ENCODE measurements around the gene EME1.

- no peak for TF ChIP-seq YY1 (IDR thresholded peaks at IDR 0.05; ENCODE audit: low read depth, low read length)
- TF ChIP-seq, protein P1, sequence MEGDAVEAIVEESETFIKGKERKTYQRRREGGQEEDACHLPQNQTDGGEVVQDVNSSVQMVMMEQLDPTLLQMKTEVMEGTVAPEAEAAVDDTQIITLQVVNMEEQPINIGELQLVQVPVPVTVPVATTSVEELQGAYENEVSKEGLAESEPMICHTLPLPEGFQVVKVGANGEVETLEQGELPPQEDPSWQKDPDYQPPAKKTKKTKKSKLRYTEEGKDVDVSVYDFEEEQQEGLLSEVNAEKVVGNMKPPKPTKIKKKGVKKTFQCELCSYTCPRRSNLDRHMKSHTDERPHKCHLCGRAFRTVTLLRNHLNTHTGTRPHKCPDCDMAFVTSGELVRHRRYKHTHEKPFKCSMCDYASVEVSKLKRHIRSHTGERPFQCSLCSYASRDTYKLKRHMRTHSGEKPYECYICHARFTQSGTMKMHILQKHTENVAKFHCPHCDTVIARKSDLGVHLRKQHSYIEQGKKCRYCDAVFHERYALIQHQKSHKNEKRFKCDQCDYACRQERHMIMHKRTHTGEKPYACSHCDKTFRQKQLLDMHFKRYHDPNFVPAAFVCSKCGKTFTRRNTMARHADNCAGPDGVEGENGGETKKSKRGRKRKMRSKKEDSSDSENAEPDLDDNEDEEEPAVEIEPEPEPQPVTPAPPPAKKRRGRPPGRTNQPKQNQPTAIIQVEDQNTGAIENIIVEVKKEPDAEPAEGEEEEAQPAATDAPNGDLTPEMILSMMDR (IDR thresholded peaks at IDR 0.05; ENCODE audit: control extremely low read depth in 1 of 3, insufficient read depth in 1 of 3, low read depth in 1 of 3, low read length in 3 of 3) = no peak
Measured at GRCh38 chr17:50365649-50366393, 7.2 kb upstream of the EME1 start.

Measured in H1 (cell line).